ENCODE measurements around the gene DFFA.

Gene DFFA

DNA sequence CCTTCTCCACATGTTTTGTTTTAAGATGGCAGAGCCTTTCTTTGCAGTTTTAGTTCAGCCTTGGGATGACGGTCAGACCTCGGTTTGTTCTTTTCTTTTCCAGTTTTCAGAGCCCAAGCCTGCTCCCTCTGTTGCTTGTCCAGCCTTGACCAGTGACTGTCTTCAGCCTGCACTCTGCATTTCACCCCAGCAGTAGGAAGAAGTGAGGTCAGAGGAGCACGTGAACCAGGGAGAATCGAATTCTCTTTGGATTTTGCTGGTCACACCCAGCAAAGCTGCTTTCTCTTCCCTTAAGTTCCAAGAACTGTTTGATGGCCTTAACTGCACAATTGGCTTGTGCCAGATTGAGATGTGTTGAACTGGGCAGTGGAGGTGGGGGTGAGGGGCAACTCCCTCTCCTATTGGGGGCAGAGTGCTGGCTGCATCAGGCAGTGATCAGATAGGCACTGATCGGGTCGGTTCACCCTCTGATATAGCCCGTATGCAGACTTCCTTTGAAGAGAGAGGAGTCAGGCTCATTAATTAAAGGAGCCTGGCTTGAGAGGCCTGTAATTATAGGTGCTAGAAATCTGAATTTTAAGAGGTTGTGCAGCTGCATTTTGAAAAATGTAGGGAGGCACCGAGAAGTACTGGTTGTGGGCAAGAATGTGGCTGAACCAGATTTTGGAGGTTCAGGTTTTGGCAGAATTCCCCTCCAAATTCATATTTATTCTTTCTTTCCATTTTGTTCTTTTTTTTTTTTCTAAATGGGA lies 44.8 kb upstream of the DFFA start:
- TF ChIP-seq MYC (IDR thresholded peaks at IDR 0.05; ENCODE audit: low read depth, low read length) = no peak
- TF ChIP-seq, protein P1, sequence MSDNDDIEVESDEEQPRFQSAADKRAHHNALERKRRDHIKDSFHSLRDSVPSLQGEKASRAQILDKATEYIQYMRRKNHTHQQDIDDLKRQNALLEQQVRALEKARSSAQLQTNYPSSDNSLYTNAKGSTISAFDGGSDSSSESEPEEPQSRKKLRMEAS (IDR thresholded peaks at IDR 0.05; ENCODE audit: low read depth, low read length) = no peak
- no peak for TF ChIP-seq POLR2A (IDR thresholded peaks at IDR 0.05; ENCODE audit: extremely low read depth, insufficient read length)
- TF ChIP-seq, protein P2, sequence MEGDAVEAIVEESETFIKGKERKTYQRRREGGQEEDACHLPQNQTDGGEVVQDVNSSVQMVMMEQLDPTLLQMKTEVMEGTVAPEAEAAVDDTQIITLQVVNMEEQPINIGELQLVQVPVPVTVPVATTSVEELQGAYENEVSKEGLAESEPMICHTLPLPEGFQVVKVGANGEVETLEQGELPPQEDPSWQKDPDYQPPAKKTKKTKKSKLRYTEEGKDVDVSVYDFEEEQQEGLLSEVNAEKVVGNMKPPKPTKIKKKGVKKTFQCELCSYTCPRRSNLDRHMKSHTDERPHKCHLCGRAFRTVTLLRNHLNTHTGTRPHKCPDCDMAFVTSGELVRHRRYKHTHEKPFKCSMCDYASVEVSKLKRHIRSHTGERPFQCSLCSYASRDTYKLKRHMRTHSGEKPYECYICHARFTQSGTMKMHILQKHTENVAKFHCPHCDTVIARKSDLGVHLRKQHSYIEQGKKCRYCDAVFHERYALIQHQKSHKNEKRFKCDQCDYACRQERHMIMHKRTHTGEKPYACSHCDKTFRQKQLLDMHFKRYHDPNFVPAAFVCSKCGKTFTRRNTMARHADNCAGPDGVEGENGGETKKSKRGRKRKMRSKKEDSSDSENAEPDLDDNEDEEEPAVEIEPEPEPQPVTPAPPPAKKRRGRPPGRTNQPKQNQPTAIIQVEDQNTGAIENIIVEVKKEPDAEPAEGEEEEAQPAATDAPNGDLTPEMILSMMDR (IDR thresholded peaks at IDR 0.05; ENCODE audit: low read depth, low read length) = no peak
- no peak for DNase-seq (ENCODE audit: low read depth)
- H3K4me3 ChIP-seq (ENCODE audit: low read depth, low read length) = no peak overlapping the region

DNA sequence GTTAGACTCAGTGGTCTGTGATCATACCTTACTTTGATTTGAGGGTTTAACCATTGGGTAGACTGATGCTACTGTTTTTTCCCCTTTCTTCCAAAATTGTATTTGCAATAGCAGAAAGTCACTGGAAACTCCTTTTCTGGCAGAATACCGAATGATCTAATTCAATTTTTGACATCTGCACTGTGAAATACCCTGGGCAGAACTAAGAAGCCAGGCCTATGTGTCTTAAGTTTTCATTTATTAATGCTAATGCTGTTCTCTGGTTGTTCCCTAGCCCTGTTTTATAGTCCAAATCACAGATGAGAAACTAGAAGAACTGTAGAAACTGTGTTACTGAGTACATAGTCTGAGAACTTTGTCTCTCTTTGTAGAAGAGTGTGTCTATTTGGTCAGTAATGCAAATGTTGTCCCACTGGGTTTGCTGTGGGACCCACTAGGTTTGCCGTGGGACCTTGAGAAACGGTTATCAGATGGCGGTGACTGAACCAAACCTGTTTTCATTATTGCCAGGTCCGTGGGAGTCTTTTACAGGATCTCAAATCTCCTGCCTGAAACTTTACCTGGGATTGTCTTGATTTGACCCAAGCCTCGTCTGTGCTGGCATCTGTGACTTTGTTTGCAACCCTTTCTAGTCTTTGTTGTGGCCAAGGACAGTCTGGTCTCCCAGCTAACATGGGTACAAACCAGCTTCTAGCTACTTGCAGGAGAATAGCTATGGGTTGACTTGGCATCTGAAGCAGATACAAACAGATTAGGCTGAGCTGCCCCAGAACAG lies 43.8 kb upstream of the DFFA start:
- TF ChIP-seq POLR2A (IDR thresholded peaks at IDR 0.05; ENCODE audit: extremely low read depth, insufficient read length) = no peak
- no peak for TF ChIP-seq MYC (IDR thresholded peaks at IDR 0.05; ENCODE audit: low read depth, low read length)
- TF ChIP-seq, protein P2 (IDR thresholded peaks at IDR 0.05; ENCODE audit: low read depth, low read length) = no peak
- TF ChIP-seq, protein P1 (IDR thresholded peaks at IDR 0.05; ENCODE audit: low read depth, low read length) = no peak
- no peak for DNase-seq (ENCODE audit: low read depth)
- no peak overlapping the region for H3K4me3 ChIP-seq (ENCODE audit: low read depth, low read length)

DNA sequence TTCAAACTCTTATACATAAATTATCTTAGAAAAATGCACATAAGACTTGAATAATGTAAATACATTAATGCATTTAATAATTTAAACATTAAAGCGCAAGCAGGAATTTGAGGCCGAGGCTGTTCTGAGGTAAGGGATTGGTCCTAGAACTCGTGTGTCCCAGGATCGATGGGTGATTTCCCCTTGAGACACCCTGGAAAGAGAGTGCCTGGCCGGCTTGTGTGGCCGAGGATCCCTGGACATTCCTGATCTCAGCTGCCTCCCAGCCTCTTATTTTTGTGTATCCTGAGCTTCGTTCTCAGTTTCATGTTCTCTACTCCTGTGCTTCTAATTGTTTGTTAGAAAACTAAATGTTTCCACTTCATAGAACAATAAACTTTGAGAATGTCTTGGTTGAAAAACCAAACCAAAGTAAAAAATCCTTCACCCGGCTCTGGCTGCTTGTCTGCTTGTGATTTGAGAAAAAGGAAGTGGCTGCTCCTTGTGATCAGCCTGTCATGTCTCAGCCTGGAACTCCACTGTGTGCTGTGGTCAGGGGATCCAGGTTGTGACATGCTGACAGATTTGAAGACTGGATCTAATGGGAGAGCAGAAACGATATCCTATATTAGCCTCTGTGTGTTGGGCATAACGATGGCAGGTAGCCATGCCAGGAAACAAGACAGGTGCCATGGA lies 43.1 kb upstream of the DFFA start:
- peak; percentile 85 for DNase-seq (ENCODE audit: low read depth)
- TF ChIP-seq, protein P2 (IDR thresholded peaks at IDR 0.05; ENCODE audit: low read depth, low read length) = no peak
- no peak for TF ChIP-seq MYC (IDR thresholded peaks at IDR 0.05; ENCODE audit: low read depth, low read length)
- TF ChIP-seq, protein P1 (IDR thresholded peaks at IDR 0.05; ENCODE audit: low read depth, low read length) = peak; percentile 43; the same call in 1 of the 2 replicates
- no peak for TF ChIP-seq POLR2A (IDR thresholded peaks at IDR 0.05; ENCODE audit: extremely low read depth, insufficient read length)
- no peak overlapping the region for H3K4me3 ChIP-seq (ENCODE audit: low read depth, low read length)

DNA sequence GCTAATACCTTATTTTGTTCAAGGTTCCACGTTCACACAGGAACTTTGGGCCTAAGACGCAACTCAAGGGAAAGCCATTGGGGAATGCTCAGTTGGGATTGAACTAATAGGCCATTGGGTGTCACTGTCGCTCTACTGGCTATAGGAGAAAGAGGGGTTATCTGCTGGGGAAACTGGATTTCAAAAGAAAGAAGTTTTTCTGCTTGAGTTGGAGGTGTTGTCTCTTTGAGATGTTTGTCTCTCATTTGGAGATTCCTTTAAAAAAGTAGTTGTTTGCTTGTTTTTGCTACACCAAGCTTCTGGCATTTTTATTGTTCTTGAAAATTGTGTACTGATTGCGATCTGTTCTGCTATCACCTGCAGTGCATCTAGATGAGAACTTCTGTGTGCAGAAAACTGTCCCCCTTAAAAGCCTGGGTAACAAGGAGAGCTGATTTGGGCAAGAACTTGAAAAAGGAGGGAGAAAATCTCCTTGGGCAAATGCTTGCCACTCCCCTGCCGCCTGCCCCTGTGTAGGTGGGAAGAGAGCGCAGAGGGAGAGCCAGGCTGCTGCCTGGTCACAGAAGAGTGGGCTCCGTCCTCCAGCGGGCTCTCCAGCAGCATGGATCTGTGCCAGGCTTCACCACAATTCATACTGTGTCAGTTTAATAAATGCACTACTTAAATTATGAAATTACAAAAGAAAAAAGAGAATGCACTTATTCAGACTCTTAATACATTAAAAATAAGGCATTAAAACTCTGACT lies 42.3 kb upstream of the DFFA start:
- H3K4me3 ChIP-seq (ENCODE audit: low read depth, low read length) = no peak overlapping the region
- peak; percentile 76 for DNase-seq (ENCODE audit: low read depth)
- TF ChIP-seq, protein P2 (IDR thresholded peaks at IDR 0.05; ENCODE audit: low read depth, low read length) = peak; percentile 62
- TF ChIP-seq, protein P1 (IDR thresholded peaks at IDR 0.05; ENCODE audit: low read depth, low read length) = no peak

DNA sequence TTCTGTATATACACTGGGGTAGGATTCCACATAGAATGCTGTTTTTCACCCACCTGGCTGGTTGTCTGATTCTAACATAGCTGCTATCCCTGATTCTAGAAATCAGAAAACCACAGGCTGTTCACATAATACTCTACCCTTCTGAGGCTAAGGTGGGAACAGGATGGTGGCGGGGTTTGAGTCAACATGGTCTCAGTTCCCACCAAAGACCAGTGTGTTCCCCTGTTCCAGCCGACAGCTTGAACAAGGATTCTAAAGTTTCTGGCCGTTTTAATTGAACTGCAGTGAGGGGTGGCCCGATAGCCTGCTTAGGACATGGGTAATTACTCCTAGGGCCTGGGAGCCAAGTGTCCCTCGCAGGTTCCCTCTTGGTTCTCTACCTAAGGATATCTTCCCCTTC lies 40.9 kb upstream of the DFFA start:
- DNase-seq (ENCODE audit: low read depth) = no peak
- TF ChIP-seq, protein P1 (IDR thresholded peaks at IDR 0.05; ENCODE audit: low read depth, low read length) = no peak
- TF ChIP-seq, protein P2 (IDR thresholded peaks at IDR 0.05; ENCODE audit: low read depth, low read length) = no peak
- TF ChIP-seq MYC (IDR thresholded peaks at IDR 0.05; ENCODE audit: low read depth, low read length) = no peak
- no peak overlapping the region for H3K4me3 ChIP-seq (ENCODE audit: low read depth, low read length)
